HuH-7.5 (cell line): ENCODE data around the gene NOC2L.
A peak's percentile ranks its signal among the peaks of the same experiment; 100 is the strongest.

Source experiments
- DNase-seq: peaks from one replicate; pipeline ENCODE4 v3.0.0; 2011; ENCODE audit warnings: low spot score

NOC2L gene

GRCh38 chr1:916173-917075, 42.6 kb downstream of the NOC2L start:
- no peak for DNase-seq

- DNase-seq = no peak
These were observed 43.5 kb downstream of the NOC2L start for GRCh38 chr1:915295-916172.

GRCh38 chr1:914891-915280, 44.2 kb downstream of the NOC2L start:
- no peak for DNase-seq

- no peak for DNase-seq
These were observed 44.7 kb downstream of the NOC2L start for GRCh38 chr1:914131-914890.

- no peak for DNase-seq
These were observed 45.4 kb downstream of the NOC2L start for GRCh38 chr1:913491-914130.

- DNase-seq = peak; percentile 85
These were observed 46.2 kb downstream of the NOC2L start for GRCh38 chr1:912740-913301.

GRCh38 chr1:911875-912739, 46.9 kb downstream of the NOC2L start:
- DNase-seq = no peak

- DNase-seq = peak; percentile 15
These were observed 48.0 kb downstream of the NOC2L start for GRCh38 chr1:910881-911721.

- DNase-seq = peak; percentile 16
These were observed 48.7 kb downstream of the NOC2L start for GRCh38 chr1:910311-910880.

GRCh38 chr1:909861-910310, 49.2 kb downstream of the NOC2L start:
- DNase-seq = no peak

GRCh38 chr1:908661-909060, 50.4 kb downstream of the NOC2L start:
- no peak for DNase-seq

- no peak for DNase-seq
These were observed 51.2 kb downstream of the NOC2L start for GRCh38 chr1:907611-908451.

- DNase-seq = no peak
These were observed 52.2 kb downstream of the NOC2L start for GRCh38 chr1:906600-907420.

- DNase-seq = no peak
These were observed 53.1 kb downstream of the NOC2L start for GRCh38 chr1:905811-906599.

- peak; percentile 13 for DNase-seq
These were observed 53.8 kb downstream of the NOC2L start for GRCh38 chr1:905071-905749.
